GM12864 (cell line): ENCODE results near the gene ACOX1.

Experiments
- DNase-seq: peaks from one replicate; pipeline ENCODE4 v3.0.0-alpha.2; 2011; ENCODE audit warnings: low read depth
- H3K4me3 ChIP-seq: 2 replicates; pipeline ENCODE4 v1.5.1; 2011; ENCODE audit warnings: mild to moderate bottlenecking, low read depth, low read length, control low read depth
- CTCF ChIP-seq: IDR thresholded peaks from 2 replicates; pipeline ENCODE4 v1.5.1; 2011; ENCODE audit warnings: low read depth, mild to moderate bottlenecking, moderate library complexity, low read length, control low read depth, inconsistent platforms; ENCODE audit errors: missing control alignments

ACOX1 gene

DNA sequence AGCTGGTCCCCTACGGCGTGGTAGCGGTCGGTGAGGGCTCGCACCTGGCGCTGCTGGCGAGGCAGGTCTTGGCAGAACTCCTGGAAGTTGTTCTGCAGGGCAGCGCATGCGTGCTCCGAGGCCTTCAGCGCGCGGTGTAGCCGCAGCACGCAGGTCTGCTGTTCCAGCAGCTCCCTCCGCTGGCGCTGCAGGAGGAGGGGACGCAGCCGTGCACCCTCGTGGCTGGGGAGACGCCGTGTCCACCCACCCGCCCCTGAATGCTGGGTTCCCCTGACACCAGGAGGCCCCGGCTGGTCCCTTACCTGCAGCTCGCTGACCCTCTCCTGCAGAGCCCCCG is 35.9 kb upstream of the ACOX1 start:
- no peak overlapping the region for H3K4me3 ChIP-seq
- DNase-seq: no peak
- no peak for TF ChIP-seq CTCF

DNA sequence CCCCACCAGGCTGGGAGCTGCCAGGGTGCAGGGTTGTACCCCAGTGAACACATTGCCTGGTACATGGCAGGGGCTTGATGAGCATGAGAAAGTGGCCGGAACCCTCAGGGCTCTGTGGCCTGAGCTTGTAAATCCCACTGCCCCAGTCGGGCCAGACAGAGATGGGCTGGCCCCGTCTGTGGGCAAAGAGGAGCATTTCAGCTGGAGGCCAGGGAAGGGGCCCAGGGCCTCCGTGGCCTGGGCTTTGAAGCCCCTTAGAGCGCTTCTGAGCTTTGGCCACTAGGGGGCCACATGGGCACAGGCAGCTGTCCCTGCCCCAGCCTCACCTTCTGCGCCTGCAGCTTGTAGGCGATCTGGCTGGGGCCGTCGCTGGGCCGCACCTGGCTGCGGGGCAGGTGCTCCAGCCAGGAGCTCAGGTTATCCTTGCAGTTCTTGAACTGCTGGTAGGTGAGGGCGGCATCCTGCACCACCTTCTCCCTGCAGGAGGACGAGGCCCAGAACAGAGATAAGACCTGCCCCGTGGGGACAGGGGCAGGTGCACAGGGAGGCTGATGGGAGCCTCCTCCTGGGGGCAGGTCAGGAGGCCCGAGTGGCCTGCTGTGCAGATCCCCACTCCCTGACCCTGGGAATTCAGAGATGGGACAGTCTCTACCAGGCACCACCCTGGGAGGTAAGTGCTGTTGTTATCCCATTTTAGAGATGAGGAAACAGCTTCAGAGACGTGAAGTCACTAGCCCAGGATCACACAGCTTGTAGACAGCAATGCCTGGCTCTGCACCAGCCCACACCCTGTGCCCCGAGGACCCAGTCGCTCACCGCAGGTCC is 35.3 kb upstream of the ACOX1 start:
- H3K4me3 ChIP-seq: no peak overlapping the region
- DNase-seq: peak; percentile 33

DNA sequence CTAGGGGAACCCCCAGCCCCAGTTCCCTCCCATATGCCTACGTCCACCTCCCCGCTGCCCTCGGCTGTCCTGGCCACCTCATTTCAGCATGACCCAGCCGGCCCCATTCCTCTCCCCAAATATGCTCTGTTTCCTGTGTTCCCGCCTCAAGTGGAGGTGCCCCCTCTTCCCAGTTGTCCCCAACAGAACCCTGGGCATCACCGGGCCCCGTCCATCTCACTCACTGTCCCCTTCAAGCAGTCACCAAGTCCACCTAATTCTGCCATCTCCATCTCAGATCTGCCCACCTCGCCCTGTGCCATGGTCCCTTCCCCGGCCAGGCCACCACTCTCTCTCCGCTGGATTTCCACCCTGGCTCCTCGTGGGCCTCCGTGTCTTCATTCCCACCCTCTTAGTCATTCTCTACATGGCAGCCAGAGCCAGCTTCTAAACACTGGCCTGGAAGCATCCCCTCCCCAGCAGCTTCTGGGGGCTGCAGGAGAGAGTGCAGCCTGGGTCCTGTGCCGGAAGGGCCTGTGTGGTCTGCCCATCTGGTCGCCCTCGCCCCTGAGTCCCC is 34.5 kb upstream of the ACOX1 start:
- no peak for DNase-seq
- no peak overlapping the region for H3K4me3 ChIP-seq
- no peak for TF ChIP-seq CTCF

More for the DNA sequence above, 35.3 kb upstream of the ACOX1 start:
- TF ChIP-seq CTCF: peak; percentile 99

GRCh38 chr17:76011951-76012350 is 33.0 kb upstream of the ACOX1 start:
- no peak for TF ChIP-seq CTCF
- no peak for DNase-seq
- H3K4me3 ChIP-seq: no peak overlapping the region

DNA sequence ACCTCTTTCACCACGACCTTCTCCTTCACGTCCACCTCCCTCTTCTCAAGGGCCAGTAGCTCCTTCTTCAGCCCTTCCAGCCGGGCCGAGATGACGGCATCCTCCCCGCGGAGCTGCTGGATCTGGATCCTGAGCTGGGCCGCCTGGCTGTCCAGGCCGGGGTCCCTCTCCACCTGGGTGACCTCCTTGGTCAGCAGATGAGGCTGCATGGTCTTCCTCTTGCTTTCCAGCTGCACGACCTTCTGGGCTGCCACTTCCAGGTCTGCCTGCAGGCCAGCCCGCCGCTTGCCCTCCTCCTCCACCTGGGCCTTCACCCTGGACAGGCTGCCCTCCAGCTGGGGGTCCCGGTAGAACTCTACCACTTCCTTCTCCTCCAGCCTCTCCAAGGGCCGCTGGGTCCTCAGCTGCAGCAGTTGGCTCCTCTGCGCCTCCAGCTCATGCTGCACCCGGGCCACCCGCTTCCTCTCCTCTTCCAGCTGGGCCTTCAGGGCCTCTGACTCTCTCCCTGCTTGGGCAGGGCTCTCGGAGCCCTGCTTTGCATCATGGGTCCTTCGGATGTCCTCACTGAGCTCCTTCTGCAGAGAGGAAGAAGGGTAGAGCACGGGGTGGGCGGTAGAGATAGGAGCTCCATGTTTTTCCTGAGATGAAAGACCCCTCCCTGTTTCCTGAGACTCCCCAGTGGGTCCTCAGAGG is 31.1 kb upstream of the ACOX1 start:
- no peak overlapping the region for H3K4me3 ChIP-seq
- no peak for DNase-seq
- TF ChIP-seq CTCF: no peak

- DNase-seq: no peak
- no peak for TF ChIP-seq CTCF
- no peak overlapping the region for H3K4me3 ChIP-seq
Observed at GRCh38 chr17:76009447-76009846, 30.5 kb upstream of the ACOX1 start.
